Subcutaneous abdominal adipose tissue (tissue), 5 donors: ENCODE measurements around the gene SENP8.
"Not testable (repeated sequence)": the region's sequence is repeated elsewhere in the genome, so short reads cannot be mapped to it uniquely, and the experiment has no call there.

Experiments used
- H3K27ac ChIP-seq: one replicate; pipeline ENCODE4 v1.7.0; 2013; ENCODE audit warnings: low read depth, mild to moderate bottlenecking, inconsistent platforms, low read length, moderate library complexity
- H3K27me3 ChIP-seq, 5 donors: one replicate each; pipeline ENCODE4 v1.7.0; 2013; ENCODE audit warnings: low read length in 5 of 5, inconsistent platforms in 1 of 5; ENCODE audit not compliant: control insufficient read depth in 5 of 5, insufficient read depth in 4 of 5
- H3K36me3 ChIP-seq, 5 donors: one replicate each; pipeline ENCODE4 v1.7.0; 2013; ENCODE audit warnings: low read length in 5 of 5; ENCODE audit not compliant: control insufficient read depth in 5 of 5, insufficient read depth in 5 of 5
- H3K4me1 ChIP-seq, 5 donors: one replicate each; pipeline ENCODE4 v1.7.0; 2013; ENCODE audit warnings: low read length in 5 of 5, mild to moderate bottlenecking in 3 of 5, moderate library complexity in 1 of 5; ENCODE audit not compliant: control insufficient read depth in 5 of 5, insufficient read depth in 5 of 5
- H3K4me3 ChIP-seq, 5 donors: one replicate each; pipeline ENCODE4 v1.7.0; 2013; ENCODE audit warnings: low read length in 5 of 5, low read depth in 1 of 5
- H3K9ac ChIP-seq, 5 donors: one replicate each; pipeline ENCODE4 v1.7.0; 2013; ENCODE audit warnings: low read length in 5 of 5, mild to moderate bottlenecking in 4 of 5, moderate library complexity in 3 of 5
- H3K9me3 ChIP-seq, 5 donors: one replicate each; pipeline ENCODE4 v1.7.0; 2013; ENCODE audit warnings: low read length in 5 of 5; ENCODE audit not compliant: control insufficient read depth in 5 of 5
- donor health status: healthy.
- donor health status: healthy.
- donor health status: healthy.
- donor health status: healthy.
- donor health status: healthy.

The SENP8 gene

GRCh38 chr15:72166716-72167417 is 48.7 kb downstream of the SENP8 start:
- Histone ChIP-seq H3K36me3 (no peaks in the 10 kb centered on the region), H3K4me3 (no peak overlapping the region), H3K27me3 (peaks cover 0 to 10% (median 6%) of the 10 kb centered on the region in 5 donors), H3K9ac (no peak overlapping the region), H3K4me1 (no peaks in the 10 kb centered on the region), H3K9me3 (no peaks in the 10 kb centered on the region), H3K27ac (no peak overlapping the region)

GRCh38 chr15:72167445-72167844 is 49.2 kb downstream of the SENP8 start:
- Histone ChIP-seq H3K27ac (no peak overlapping the region), H3K4me3 (no peak overlapping the region), H3K27me3 (peaks cover 0 to 10% (median 6%) of the 10 kb centered on the region in 5 donors), H3K4me1 (no peaks in the 10 kb centered on the region), H3K9ac (no peak overlapping the region), H3K36me3 (no peaks in the 10 kb centered on the region), H3K9me3 (no peaks in the 10 kb centered on the region)

DNA sequence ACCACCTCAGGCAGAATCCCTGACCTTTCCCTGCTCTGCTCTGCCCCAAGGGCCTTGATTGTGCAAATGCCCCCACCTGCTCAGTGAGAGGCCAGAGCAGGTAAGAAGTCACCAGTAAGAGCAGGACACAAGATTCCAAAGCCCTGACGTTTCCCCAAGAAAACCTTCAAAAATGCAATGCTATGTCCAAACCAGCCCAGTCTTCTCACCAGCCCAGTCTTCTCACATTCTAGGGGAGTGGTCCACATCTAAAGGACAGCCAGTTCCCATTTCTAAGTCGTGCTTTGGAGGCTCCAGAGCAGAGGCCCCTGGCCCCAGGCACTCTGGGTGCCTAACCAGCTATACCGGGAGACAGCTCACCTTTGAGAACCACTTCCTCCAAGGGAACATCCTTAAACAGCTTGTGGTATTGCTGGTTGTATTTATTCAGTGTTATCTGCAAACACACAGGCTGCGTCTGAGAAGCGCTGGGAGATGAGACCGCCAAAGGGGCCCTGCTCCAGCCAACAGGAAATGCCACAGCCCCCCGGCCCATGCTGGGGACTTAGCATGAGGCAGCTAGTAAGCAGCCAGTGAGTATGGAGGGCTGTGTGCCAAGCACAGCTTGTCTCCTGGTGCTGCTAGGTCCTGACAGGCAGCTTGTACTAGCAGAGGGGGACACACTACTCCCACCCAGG is 50.1 kb downstream of the SENP8 start:
- H3K9ac ChIP-seq: no peak overlapping the region
- H3K36me3 ChIP-seq: no peaks in the 10 kb centered on the region

GRCh38 chr15:72168808-72169190 is 50.6 kb downstream of the SENP8 start:
- no peaks in the 10 kb centered on the region for H3K4me1 ChIP-seq
- H3K9me3 ChIP-seq: no peaks in the 10 kb centered on the region
- H3K27me3 ChIP-seq: peaks cover 0 to 13% (median 9%) of the 10 kb centered on the region in 5 donors
- no peak overlapping the region for H3K27ac ChIP-seq
- no peaks in the 10 kb centered on the region for H3K36me3 ChIP-seq
- no peak overlapping the region for H3K4me3 ChIP-seq
- H3K9ac ChIP-seq: no peak overlapping the region

More for the DNA sequence above, 50.1 kb downstream of the SENP8 start:
- Histone ChIP-seq H3K4me1 (no peaks in the 10 kb centered on the region), H3K27ac (no peak overlapping the region), H3K4me3 (no peak overlapping the region), H3K27me3 (peaks cover 0 to 12% (median 9%) of the 10 kb centered on the region in 5 donors), H3K9me3 (no peaks in the 10 kb centered on the region)

- Histone ChIP-seq H3K27ac (no peak overlapping the region), H3K27me3 (peaks cover 0 to 13% (median 10%) of the 10 kb centered on the region in 5 donors), H3K9ac (no peak overlapping the region), H3K9me3 (no peaks in the 10 kb centered on the region), H3K4me3 (no peak overlapping the region), H3K36me3 (no peaks in the 10 kb centered on the region), H3K4me1 (no peaks in the 10 kb centered on the region)
These were observed 51.2 kb downstream of the SENP8 start for GRCh38 chr15:72169236-72169920.

- Histone ChIP-seq H3K9ac (no peak overlapping the region), H3K27me3 (peaks cover 0 to 18% (median 12%) of the 10 kb centered on the region in 5 donors), H3K4me3 (no peak overlapping the region), H3K4me1 (no peaks in the 10 kb centered on the region), H3K9me3 (no peaks in the 10 kb centered on the region), H3K36me3 (no peaks in the 10 kb centered on the region), H3K27ac (no peak overlapping the region)
These were observed 51.9 kb downstream of the SENP8 start for GRCh38 chr15:72169921-72170611.

DNA sequence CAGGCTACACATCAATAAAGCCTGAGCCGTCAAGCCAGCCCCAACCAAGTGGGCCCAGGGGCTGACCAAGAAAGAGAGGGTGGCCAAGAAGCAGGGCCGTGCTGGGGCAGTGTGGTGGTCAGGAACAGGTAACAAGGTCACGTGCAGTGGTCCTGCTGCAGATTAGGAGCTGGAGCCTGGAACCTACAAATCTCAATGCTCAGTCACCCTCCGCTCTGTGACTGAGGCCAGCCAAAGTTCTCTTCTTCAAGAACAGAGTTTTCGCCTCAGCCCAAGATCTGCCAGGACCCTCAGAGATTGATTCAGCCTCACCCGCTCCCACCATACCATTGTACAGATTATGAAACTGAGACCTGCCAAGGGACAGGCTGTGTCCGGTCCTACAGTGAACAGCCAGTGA is 52.5 kb downstream of the SENP8 start:
- peaks cover 3 to 22% (median 14%) of the 10 kb centered on the region in 5 donors for H3K27me3 ChIP-seq
- H3K27ac ChIP-seq: no peak overlapping the region
- no peak overlapping the region for H3K4me3 ChIP-seq
- no peaks in the 10 kb centered on the region for H3K4me1 ChIP-seq
- no peak overlapping the region for H3K9ac ChIP-seq
- H3K9me3 ChIP-seq: no peaks in the 10 kb centered on the region
- H3K36me3 ChIP-seq: no peaks in the 10 kb centered on the region

GRCh38 chr15:72171978-72172377 is 53.8 kb downstream of the SENP8 start:
- H3K4me1 ChIP-seq, H3K36me3 ChIP-seq, H3K4me3 ChIP-seq, H3K27ac ChIP-seq, H3K9ac ChIP-seq, H3K9me3 ChIP-seq: not testable (repeated sequence)
- peaks cover 6 to 23% (median 16%) of the 10 kb centered on the region in 5 donors for H3K27me3 ChIP-seq

GRCh38 chr15:72172796-72173195 is 54.6 kb downstream of the SENP8 start:
- H3K4me3 ChIP-seq: no peak overlapping the region
- H3K27ac ChIP-seq: no peak overlapping the region
- no peaks in the 10 kb centered on the region for H3K36me3 ChIP-seq
- no peaks in the 10 kb centered on the region for H3K9me3 ChIP-seq
- H3K9ac ChIP-seq: no peak overlapping the region
- peaks cover 8 to 23% (median 16%) of the 10 kb centered on the region in 5 donors for H3K27me3 ChIP-seq
- H3K4me1 ChIP-seq: peaks cover 0 to 4% (median 0%) of the 10 kb centered on the region in 5 donors
